ENCODE results near the gene TDRD10. TPM values are rescaled to one million over a fixed set of nuclear protein-coding genes. Genes with fewer than 3 reads are reported as not detected.

Gene TDRD10
- total RNA-seq, 1 donor from 2014 or later: not detected

- H3K4me3 Mint-ChIP-seq (ENCODE audit: unreplicated experiment): no peak overlapping the region
- H3K9me3 Mint-ChIP-seq (ENCODE audit: unreplicated experiment): no peaks in the 10 kb centered on the region
- no peak for DNase-seq (ENCODE audit: extremely low spot score, unreplicated experiment)
- peaks cover 66% of the 10 kb centered on the region for H3K27me3 Mint-ChIP-seq (ENCODE audit: unreplicated experiment)
- no peaks in the 10 kb centered on the region for H3K36me3 Mint-ChIP-seq (ENCODE audit: unreplicated experiment)
- H3K4me1 Mint-ChIP-seq (ENCODE audit: unreplicated experiment): no peaks in the 10 kb centered on the region
- H3K27ac Mint-ChIP-seq (ENCODE audit: unreplicated experiment): no peak overlapping the region
- TF ChIP-seq CTCF (IDR thresholded peaks at IDR 0.05): no peak
These were observed 10.7 kb downstream of the TDRD10 start for GRCh38 chr1:154512760-154513159.

- Mint-ChIP-seq H3K4me1 (ENCODE audit: unreplicated experiment) (no peaks in the 10 kb centered on the region), H3K9me3 (ENCODE audit: unreplicated experiment) (no peaks in the 10 kb centered on the region), H3K27ac (ENCODE audit: unreplicated experiment) (no peak overlapping the region), H3K36me3 (ENCODE audit: unreplicated experiment) (no peaks in the 10 kb centered on the region), H3K27me3 (ENCODE audit: unreplicated experiment) (peaks cover 57% of the 10 kb centered on the region), H3K4me3 (ENCODE audit: unreplicated experiment) (no peak overlapping the region)
- DNase-seq (ENCODE audit: extremely low spot score, unreplicated experiment): no peak
- TF ChIP-seq CTCF (IDR thresholded peaks at IDR 0.05): no peak
These were observed 12.1 kb downstream of the TDRD10 start for GRCh38 chr1:154514066-154514553.

- no peaks in the 10 kb centered on the region for H3K36me3 Mint-ChIP-seq (ENCODE audit: unreplicated experiment)
- TF ChIP-seq CTCF (IDR thresholded peaks at IDR 0.05): no peak
- peaks cover 66% of the 10 kb centered on the region for H3K27me3 Mint-ChIP-seq (ENCODE audit: unreplicated experiment)
- no peak overlapping the region for H3K27ac Mint-ChIP-seq (ENCODE audit: unreplicated experiment)
- DNase-seq (ENCODE audit: extremely low spot score, unreplicated experiment): no peak
- H3K9me3 Mint-ChIP-seq (ENCODE audit: unreplicated experiment): no peaks in the 10 kb centered on the region
- H3K4me1 Mint-ChIP-seq (ENCODE audit: unreplicated experiment): peaks cover 3% of the 10 kb centered on the region
- H3K4me3 Mint-ChIP-seq (ENCODE audit: unreplicated experiment): no peak overlapping the region
These were observed 15.6 kb downstream of the TDRD10 start for GRCh38 chr1:154517661-154518060.

GRCh38 chr1:154519591-154519991 lies 17.6 kb downstream of the TDRD10 start:
- H3K36me3 Mint-ChIP-seq (ENCODE audit: unreplicated experiment): no peaks in the 10 kb centered on the region
- no peak overlapping the region for H3K27ac Mint-ChIP-seq (ENCODE audit: unreplicated experiment)
- H3K27me3 Mint-ChIP-seq (ENCODE audit: unreplicated experiment): peaks cover 58% of the 10 kb centered on the region
- H3K9me3 Mint-ChIP-seq (ENCODE audit: unreplicated experiment): no peaks in the 10 kb centered on the region
- H3K4me1 Mint-ChIP-seq (ENCODE audit: unreplicated experiment): peaks cover 3% of the 10 kb centered on the region
- no peak overlapping the region for H3K4me3 Mint-ChIP-seq (ENCODE audit: unreplicated experiment)
- TF ChIP-seq CTCF (IDR thresholded peaks at IDR 0.05): no peak
- no peak for DNase-seq (ENCODE audit: extremely low spot score, unreplicated experiment)

GRCh38 chr1:154520333-154520732 lies 18.3 kb downstream of the TDRD10 start:
- no peak for TF ChIP-seq CTCF (IDR thresholded peaks at IDR 0.05)
- Mint-ChIP-seq H3K27ac (ENCODE audit: unreplicated experiment) (no peak overlapping the region), H3K4me1 (ENCODE audit: unreplicated experiment) (peaks cover 3% of the 10 kb centered on the region), H3K27me3 (ENCODE audit: unreplicated experiment) (peaks cover 61% of the 10 kb centered on the region), H3K36me3 (ENCODE audit: unreplicated experiment) (no peaks in the 10 kb centered on the region), H3K9me3 (ENCODE audit: unreplicated experiment) (no peaks in the 10 kb centered on the region), H3K4me3 (ENCODE audit: unreplicated experiment) (no peak overlapping the region)
- DNase-seq (ENCODE audit: extremely low spot score, unreplicated experiment): no peak

Measured in osteocyte (in vitro differentiated cells).